Ishikawa (cell line): ENCODE data around the gene SKI.

Source experiments
- CREB1 ChIP-seq: IDR thresholded peaks from 2 replicates; pipeline ENCODE4 v1.6.1; 2012; ENCODE audit warnings: low read depth
- EP300 ChIP-seq: IDR thresholded peaks from 2 replicates; pipeline ENCODE4 v1.6.1; 2012; ENCODE audit warnings: borderline replicate concordance
- FOXM1 ChIP-seq: IDR thresholded peaks from 2 replicates; pipeline ENCODE4 v1.6.1; 2012; ENCODE audit warnings: low read depth, borderline replicate concordance
- NFIC ChIP-seq: IDR thresholded peaks from 2 replicates; pipeline ENCODE4 v1.6.1; 2012
- RAD21 ChIP-seq: IDR thresholded peaks from 2 replicates; pipeline ENCODE4 v1.6.1; 2012; ENCODE audit warnings: low read depth
- TAF1 ChIP-seq: IDR thresholded peaks from 2 replicates; pipeline ENCODE4 v1.6.1; 2012; ENCODE audit warnings: low read depth, mild to moderate bottlenecking
- TCF12 ChIP-seq: IDR thresholded peaks from 2 replicates; pipeline ENCODE4 v1.6.1; 2012; ENCODE audit warnings: low read depth
- TEAD4 ChIP-seq: IDR thresholded peaks from 2 replicates; pipeline ENCODE4 v1.6.1; 2012
- YY1 ChIP-seq: IDR thresholded peaks from 2 replicates; pipeline ENCODE4 v1.6.1; 2012; ENCODE audit warnings: low read depth
- ZBTB7A ChIP-seq: IDR thresholded peaks from 2 replicates; pipeline ENCODE4 v1.6.1; 2012; ENCODE audit warnings: low read depth
- TF ChIP-seq, protein P1 (sequence below): IDR thresholded peaks from 2 replicates; pipeline ENCODE4 v1.6.1; 2012; ENCODE audit warnings: low read depth, mild to moderate bottlenecking
- TF ChIP-seq, protein P2 (sequence below): IDR thresholded peaks from 2 replicates; pipeline ENCODE4 v1.6.1; 2012

DNA sequence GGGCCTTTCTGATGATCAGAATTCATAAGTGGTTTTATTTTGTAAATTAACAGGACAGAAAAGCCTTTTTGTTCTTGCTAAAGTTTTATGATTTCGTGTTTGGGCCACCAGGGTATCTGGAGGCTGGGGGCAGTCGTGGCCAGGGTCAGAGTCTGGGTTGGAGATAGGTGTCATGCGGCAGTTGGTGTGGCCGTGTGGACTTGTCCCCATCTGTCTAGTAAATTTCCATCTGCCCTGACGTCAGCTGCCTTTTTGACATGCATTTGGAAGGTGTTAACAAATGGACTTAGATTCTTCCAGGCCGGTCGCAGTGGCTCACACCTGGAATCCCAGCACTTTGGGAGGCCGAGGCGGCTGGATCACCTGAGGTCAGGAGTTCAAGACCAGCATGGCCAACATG is 56.8 kb downstream of the SKI start:
- TF ChIP-seq TCF12 (no peak), RAD21 (no peak), FOXM1 (no peak), YY1 (no peak), TAF1 (no peak), CREB1 (no peak), EP300 (no peak), NFIC (no peak), TEAD4 (no peak), ZBTB7A (no peak)
- TF ChIP-seq, protein P1, sequence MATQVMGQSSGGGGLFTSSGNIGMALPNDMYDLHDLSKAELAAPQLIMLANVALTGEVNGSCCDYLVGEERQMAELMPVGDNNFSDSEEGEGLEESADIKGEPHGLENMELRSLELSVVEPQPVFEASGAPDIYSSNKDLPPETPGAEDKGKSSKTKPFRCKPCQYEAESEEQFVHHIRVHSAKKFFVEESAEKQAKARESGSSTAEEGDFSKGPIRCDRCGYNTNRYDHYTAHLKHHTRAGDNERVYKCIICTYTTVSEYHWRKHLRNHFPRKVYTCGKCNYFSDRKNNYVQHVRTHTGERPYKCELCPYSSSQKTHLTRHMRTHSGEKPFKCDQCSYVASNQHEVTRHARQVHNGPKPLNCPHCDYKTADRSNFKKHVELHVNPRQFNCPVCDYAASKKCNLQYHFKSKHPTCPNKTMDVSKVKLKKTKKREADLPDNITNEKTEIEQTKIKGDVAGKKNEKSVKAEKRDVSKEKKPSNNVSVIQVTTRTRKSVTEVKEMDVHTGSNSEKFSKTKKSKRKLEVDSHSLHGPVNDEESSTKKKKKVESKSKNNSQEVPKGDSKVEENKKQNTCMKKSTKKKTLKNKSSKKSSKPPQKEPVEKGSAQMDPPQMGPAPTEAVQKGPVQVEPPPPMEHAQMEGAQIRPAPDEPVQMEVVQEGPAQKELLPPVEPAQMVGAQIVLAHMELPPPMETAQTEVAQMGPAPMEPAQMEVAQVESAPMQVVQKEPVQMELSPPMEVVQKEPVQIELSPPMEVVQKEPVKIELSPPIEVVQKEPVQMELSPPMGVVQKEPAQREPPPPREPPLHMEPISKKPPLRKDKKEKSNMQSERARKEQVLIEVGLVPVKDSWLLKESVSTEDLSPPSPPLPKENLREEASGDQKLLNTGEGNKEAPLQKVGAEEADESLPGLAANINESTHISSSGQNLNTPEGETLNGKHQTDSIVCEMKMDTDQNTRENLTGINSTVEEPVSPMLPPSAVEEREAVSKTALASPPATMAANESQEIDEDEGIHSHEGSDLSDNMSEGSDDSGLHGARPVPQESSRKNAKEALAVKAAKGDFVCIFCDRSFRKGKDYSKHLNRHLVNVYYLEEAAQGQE, result no peak
- TF ChIP-seq, protein P2, sequence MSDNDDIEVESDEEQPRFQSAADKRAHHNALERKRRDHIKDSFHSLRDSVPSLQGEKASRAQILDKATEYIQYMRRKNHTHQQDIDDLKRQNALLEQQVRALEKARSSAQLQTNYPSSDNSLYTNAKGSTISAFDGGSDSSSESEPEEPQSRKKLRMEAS, result no peak
